K562 (cell line): Measurements from ENCODE around the gene CTSL. TPM values are rescaled to one million over a fixed set of nuclear protein-coding genes. Genes with fewer than 3 reads are reported as not detected.
A peak's percentile ranks its signal among the peaks of the same experiment; 100 is the strongest.

ENCODE experiments used
- ATAC-seq: fragments of 200-7000 bp; cut with Tn5 transposase; 3 replicates; pipeline ENCODE4 v1.9.1; 2020; ENCODE audit warnings: moderate library complexity
- BruUV-seq: library from RNA; stranded (reverse); fragments of 400-500 nt; replicated peaks from 2 replicates; lab custom pipeline; 2021; lab: Mats Ljungman, UMichigan
- CTCF ChIA-PET: fragments of 300-600 bp; formaldehyde crosslinking; extraction: SDS; loops from one replicate; lab custom pipeline; 2021; ENCODE audit warnings: low intra/inter-chr PET ratio; lab: Yijun Ruan, JAX
- POLR2A ChIA-PET: fragments of 300-600, 350-650 bp; sonication (Branson Sonifier 250); formaldehyde crosslinking; extraction: SDS; loops from one replicate; lab custom pipeline; 2021; ENCODE audit warnings: antibody characterized with exemption, inconsistent platforms; lab: Yijun Ruan, JAX
- DNase-seq, 4 experiments: peaks; one replicate each; pipeline versions ENCODE4 v3.0.0 to v3.0.0-alpha.2; 2011 to 2018; ENCODE audit warnings: low spot score in 3 of 4, mixed read lengths in 3 of 4; ENCODE audit errors: extremely low read depth in 1 of 4
- FAIRE-seq: peaks from 2 replicates; lab custom pipeline; 2011; peaks lifted over from hg19 to GRCh38; lab: Jason Lieb, UNC
- H2AFZ ChIP-seq: 2 replicates; pipeline ENCODE4 v1.6.0; 2011; ENCODE audit warnings: low read depth, low read length, control low read depth, inconsistent platforms
- H3K27ac ChIP-seq: fragments of 200-600 bp; 3 replicates; pipeline ENCODE4 v1.8.0; 2011; ENCODE audit warnings: low read depth, mild to moderate bottlenecking, control low read depth, inconsistent platforms, low read length, moderate library complexity, mixed read lengths; ENCODE audit errors: extremely low read depth
- H3K27me3 ChIP-seq, 2 experiments: fragments of 300-600 bp in 1 of 2; 2 replicates in 1 of 2; 3 replicates in 1 of 2; pipeline versions ENCODE4 v1.6.0 to v1.8.0; 2011; ENCODE audit warnings: inconsistent platforms in 2 of 2, low read length in 2 of 2, mild to moderate bottlenecking in 1 of 2, mixed read lengths in 1 of 2, moderate library complexity in 1 of 2; ENCODE audit not compliant: control insufficient read depth in 2 of 2, insufficient read depth in 2 of 2
- H3K36me3 ChIP-seq: fragments of 300-600 bp; 3 replicates; pipeline ENCODE4 v1.8.0; 2011; ENCODE audit warnings: mild to moderate bottlenecking, low read length, inconsistent platforms; ENCODE audit not compliant: control insufficient read depth, insufficient read depth
- H3K4me1 ChIP-seq, 2 experiments: fragments of 200-600 bp in 1 of 2; replicated peaks in 1 of 2; 2 replicates in 1 of 2; 3 replicates in 1 of 2; pipeline versions ENCODE4 v1.5.1 to v1.8.0; 2011; ENCODE audit warnings: inconsistent platforms in 2 of 2, low read length in 2 of 2, mild to moderate bottlenecking in 1 of 2, mixed read lengths in 1 of 2, moderate library complexity in 1 of 2; ENCODE audit not compliant: control insufficient read depth in 2 of 2, insufficient read depth in 2 of 2
- H3K4me2 ChIP-seq: 2 replicates; pipeline ENCODE4 v1.6.1; 2011; ENCODE audit warnings: low read length, control low read depth, inconsistent platforms, mixed read lengths; ENCODE audit not compliant: insufficient read depth
- H3K4me3 ChIP-seq: fragments of 200-600 bp; sonication (generic), shearing (Covaris generic); 2 replicates; pipeline ENCODE4 v1.5.1; 2016; ENCODE audit warnings: control low read depth, inconsistent platforms
- H3K79me2 ChIP-seq: fragments of 200-600 bp; 3 replicates; pipeline ENCODE4 v1.8.0; 2011; ENCODE audit warnings: low read length, inconsistent platforms; ENCODE audit not compliant: control insufficient read depth, insufficient read depth
- H3K9ac ChIP-seq, 2 experiments: 2 replicates each; pipeline versions ENCODE4 v1.6.0 to v1.6.1; 2011; ENCODE audit warnings: low read depth in 2 of 2, low read length in 2 of 2, control low read depth in 1 of 2, inconsistent platforms in 1 of 2, mild to moderate bottlenecking in 1 of 2, mixed read lengths in 1 of 2; ENCODE audit not compliant: insufficient read depth in 1 of 2
- H3K9me1 ChIP-seq: one replicate; pipeline ENCODE4 v1.6.0; 2011; ENCODE audit warnings: inconsistent platforms, mild to moderate bottlenecking, low read length, moderate library complexity; ENCODE audit not compliant: control insufficient read depth, insufficient read depth
- H3K9me3 ChIP-seq: replicated peaks from 2 replicates; pipeline ENCODE4 v1.5.1; 2011; ENCODE audit warnings: low read depth, low read length, inconsistent platforms; ENCODE audit not compliant: control insufficient read depth, insufficient read depth
- H4K20me1 ChIP-seq: replicated peaks from 2 replicates; pipeline ENCODE4 v1.6.1; 2011; ENCODE audit warnings: low read length, inconsistent platforms, mixed read lengths; ENCODE audit not compliant: control insufficient read depth, insufficient read depth
- C11orf30 ChIP-seq: fragments of 450-650 bp; IDR thresholded peaks from 2 replicates; pipeline ENCODE4 v1.6.1; 2016; ENCODE audit warnings: low read depth, mild to moderate bottlenecking
- CBFA2T2 ChIP-seq: fragments of 450-650 bp; conservative IDR thresholded peaks from 2 replicates; pipeline ENCODE4 v1.6.1; 2017; ENCODE audit warnings: mild to moderate bottlenecking
- CBFA2T3 ChIP-seq: fragments of 450-650 bp; IDR thresholded peaks from 2 replicates; pipeline ENCODE4 v1.6.1; 2017
- DACH1 ChIP-seq: fragments of 450-650 bp; IDR thresholded peaks from 2 replicates; pipeline ENCODE4 v1.6.1; 2018; ENCODE audit not compliant: partially characterized antibody
- EGR1 ChIP-seq: fragments of 450-650 bp; conservative IDR thresholded peaks from 2 replicates; pipeline ENCODE4 v1.6.1; 2017; ENCODE audit warnings: mild to moderate bottlenecking
- GTF2E2 ChIP-seq: fragments of 200-800 bp; sonication (Bioruptor generic); IDR thresholded peaks from 2 replicates; pipeline ENCODE4 v1.6.1; 2016; ENCODE audit warnings: missing genetic modification characterization, missing compliant biosample characterization
- HDAC1 ChIP-seq, 2 experiments: fragments of 450-650 bp; IDR thresholded peaks; 2 replicates each; pipeline ENCODE4 v1.6.1; 2016 to 2017; ENCODE audit warnings: inconsistent platforms in 1 of 2, mild to moderate bottlenecking in 1 of 2, moderate library complexity in 1 of 2
- HDAC2 ChIP-seq: fragments of 450-650 bp; IDR thresholded peaks from 2 replicates; pipeline ENCODE4 v1.6.1; 2016; ENCODE audit warnings: mild to moderate bottlenecking
- HDAC8 ChIP-seq: fragments of 450-650 bp; IDR thresholded peaks from 2 replicates; pipeline ENCODE4 v1.6.1; 2016; ENCODE audit warnings: mild to moderate bottlenecking, missing genetic modification characterization, moderate library complexity, missing compliant biosample characterization
- HEY1 ChIP-seq: fragments of 250-450 bp; sonication (Bioruptor Pico); IDR thresholded peaks from 2 replicates; pipeline ENCODE4 v1.5.0; 2020; ENCODE audit warnings: mild to moderate bottlenecking, moderate library complexity, borderline replicate concordance
- KDM1A ChIP-seq, 2 experiments: fragments of 450-650 bp; IDR thresholded peaks; 2 replicates each; pipeline ENCODE4 v1.6.1; 2016; ENCODE audit warnings: mild to moderate bottlenecking in 2 of 2
- STAT6 ChIP-seq: sonication (generic); formaldehyde crosslinking; IDR thresholded peaks from 2 replicates; pipeline ENCODE4 v1.8.1; 2023; ENCODE audit warnings: mild to moderate bottlenecking, missing genetic modification reagents
- TEAD4 ChIP-seq, 2 experiments: sonication (generic) in 1 of 2; formaldehyde crosslinking in 1 of 2; IDR thresholded peaks; 2 replicates each; pipeline versions ENCODE4 v1.6.1 to v1.8.0; 2012 to 2022; ENCODE audit warnings: borderline replicate concordance in 1 of 2, inconsistent platforms in 1 of 2, low read length in 1 of 2, mild to moderate bottlenecking in 1 of 2, missing genetic modification reagents in 1 of 2
- YY1 ChIP-seq, 3 experiments: IDR thresholded peaks; 2 replicates each; pipeline ENCODE4 v1.6.1; 2011; ENCODE audit warnings: low read length in 2 of 3, mild to moderate bottlenecking in 2 of 3, moderate library complexity in 2 of 3, borderline replicate concordance in 1 of 3, control low read depth in 1 of 3, low read depth in 1 of 3; ENCODE audit not compliant: insufficient read depth in 3 of 3, insufficient replicate concordance in 2 of 3, control insufficient read depth in 1 of 3, insufficient read length in 1 of 3; ENCODE audit errors: extremely low read depth in 1 of 3
- ZFPM2 ChIP-seq: fragments of 250-450 bp; sonication (Bioruptor Pico); IDR thresholded peaks from 2 replicates; pipeline ENCODE4 v1.5.1; 2022; ENCODE audit warnings: mild to moderate bottlenecking
- ZNF12 ChIP-seq: sonication (generic); formaldehyde crosslinking; IDR thresholded peaks from 2 replicates; pipeline ENCODE4 v1.4.0; 2020; ENCODE audit warnings: mild to moderate bottlenecking, missing genetic modification reagents
- WGBS: fragments of 100-300 bp; shearing (Covaris generic); methylation state at CpG from one replicate; pipeline ENCODE4 v1.1.6; 2016; ENCODE audit warnings: low coverage, mixed read lengths; ENCODE audit not compliant: insufficient coverage; ENCODE audit errors: missing lambda C conversion rate; 5-methylcytosine and 5-hydroxymethylcytosine counted together
- in situ Hi-C: fragments of 300-500 bp; cut with MboI; formaldehyde crosslinking; loops from 4 replicates; pipeline ENCODE4 v1.15.0; 2018; ENCODE audit warnings: inconsistent platforms, mixed read lengths
- intact Hi-C: fragments of 100-400 bp; cut with micrococcal nuclease; formaldehyde crosslinking; loops from 2 replicates; pipeline ENCODE4 v1.14.2; 2022
- polyA plus RNA-seq, 8 experiments: library from polyadenylated mRNA; depleted of rRNA in 4 of 8; stranded (reverse) in 5 of 8; unstranded in 3 of 8; fragments of >200 nt; fragmentation: Nextera tagmentation in 2 of 8; fragmentation: Illumina TruSeq in 1 of 8; extraction: Ambion mirVana in 2 of 8; extraction: Trizol in 1 of 8; gene quantifications; 2 replicates each; pipeline versions ENCODE4 v1.2.1 to v1.2.3, GENCODE V29; 2011 to 2014; ENCODE audit warnings: inconsistent platforms in 1 of 8, missing spikeins in 1 of 8
- total RNA-seq, 7 experiments: library from RNA; depleted of rRNA in 6 of 7; stranded (reverse); fragments of >200 nt in 6 of 7; fragmentation: Illumina TruSeq in 2 of 7; extraction: Trizol in 2 of 7; gene quantifications; 2 replicates each; pipeline versions ENCODE4 v1.2.1 to v1.2.3, GENCODE V29; 2011 to 2021; ENCODE audit warnings: low replicate concordance in 1 of 7
- TF ChIP-seq, protein P1 (sequence below), 2 experiments: fragments of 450-650 bp; conservative IDR thresholded peaks; 2 replicates each; pipeline ENCODE4 v1.6.1; 2017; ENCODE audit warnings: mild to moderate bottlenecking in 2 of 2, moderate library complexity in 2 of 2

CTSL gene
- total and polyA plus RNA-seq, 9 of the 15 experiments (the other 6 are each of a cell fraction or from before 2014, with no cell fraction given), result 55.9 to 165 (median 93.7) TPM

GRCh38 chr9:87725356-87725899, 491 bp upstream of the CTSL start:
- Histone ChIP-seq H3K4me2 (peak overlapping the region; percentile 81), H3K79me2 (peaks cover 28% of the 10 kb centered on the region), H3K4me3 (peak overlapping the region; percentile 55), H3K27me3 (no peaks in the 10 kb centered on the region), H3K9me3 (no peaks in the 10 kb centered on the region), H3K9ac (peak overlapping the region; percentile 78 to 93), H4K20me1 (no peaks in the 10 kb centered on the region), H2AFZ (peak overlapping the region; percentile 90), H3K36me3 (peaks cover 29% of the 10 kb centered on the region), H3K9me1 (no peaks in the 10 kb centered on the region), H3K4me1 (peaks cover 15 to 20% of the 10 kb centered on the region in 2 experiments; a peak in 4 of 5 replicates), H3K27ac (peak overlapping the region; percentile 82)
- in situ Hi-C loops (no loop called here), intact Hi-C loops (no loop called here)
- peak; percentile 48; the same call in 1 of the 2 replicates for TF ChIP-seq GTF2E2 (tag)
- TF ChIP-seq KDM1A (IDR thresholded peaks at IDR 0.05), result 0 out of 4 replicates have a peak, but pooled peaks of 1 of the 2 experiments have one; percentile 17
- TF ChIP-seq CBFA2T2, result peak; percentile 40; the same call in 1 of the 2 replicates
- TF ChIP-seq, protein P1, sequence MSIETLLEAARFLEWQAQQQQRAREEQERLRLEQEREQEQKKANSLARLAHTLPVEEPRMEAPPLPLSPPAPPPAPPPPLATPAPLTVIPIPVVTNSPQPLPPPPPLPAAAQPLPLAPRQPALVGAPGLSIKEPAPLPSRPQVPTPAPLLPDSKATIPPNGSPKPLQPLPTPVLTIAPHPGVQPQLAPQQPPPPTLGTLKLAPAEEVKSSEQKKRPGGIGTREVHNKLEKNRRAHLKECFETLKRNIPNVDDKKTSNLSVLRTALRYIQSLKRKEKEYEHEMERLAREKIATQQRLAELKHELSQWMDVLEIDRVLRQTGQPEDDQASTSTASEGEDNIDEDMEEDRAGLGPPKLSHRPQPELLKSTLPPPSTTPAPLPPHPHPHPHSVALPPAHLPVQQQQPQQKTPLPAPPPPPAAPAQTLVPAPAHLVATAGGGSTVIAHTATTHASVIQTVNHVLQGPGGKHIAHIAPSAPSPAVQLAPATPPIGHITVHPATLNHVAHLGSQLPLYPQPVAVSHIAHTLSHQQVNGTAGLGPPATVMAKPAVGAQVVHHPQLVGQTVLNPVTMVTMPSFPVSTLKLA (conservative IDR thresholded peaks at IDR 0.05), result peak in 1 of 2 experiments; percentile 1; a peak in 1 of 4 replicates
- 0 out of 2 replicates have a peak, but pooled peaks have one; percentile 43 for TF ChIP-seq STAT6
- TF ChIP-seq HDAC8, result no peak
- TF ChIP-seq C11orf30, result no peak
- no peak for TF ChIP-seq HEY1
- peak in 1 of 2 experiments; percentile 21; a peak in 2 of 4 replicates for TF ChIP-seq HDAC1 (IDR thresholded peaks at IDR 0.05)
- no peak for TF ChIP-seq ZNF12
- TF ChIP-seq CBFA2T3, result peak; percentile 59
- TF ChIP-seq TEAD4 (IDR thresholded peaks at IDR 0.05; ENCODE audit: low read length), result peak; percentile 33; the same call in 1 of the 2 replicates
- no peak for TF ChIP-seq TEAD4 (CRISPR knock-in tag; IDR thresholded peaks at IDR 0.05; ENCODE audit: borderline replicate concordance)
- 0 out of 2 replicates have a peak, but pooled peaks have one; percentile 26 for TF ChIP-seq HDAC2
- peak; percentile 32 for TF ChIP-seq EGR1
- TF ChIP-seq ZFPM2 (CRISPR knock-in tag), result no peak
- no peak for TF ChIP-seq YY1 (IDR thresholded peaks at IDR 0.05; ENCODE audit: borderline replicate concordance in 1 of 3, control insufficient read depth in 1 of 3, extremely low read depth in 1 of 3, insufficient read depth in 3 of 3, insufficient read length in 1 of 3, insufficient replicate concordance in 2 of 3, low read depth in 1 of 3, low read length in 2 of 3)
- TF ChIP-seq DACH1, result no peak
- CTCF ChIA-PET, result interaction anchor here (1.5 kb wide), 1 partner anchor 88 kb away, joined by 4 read pairs; no protein-coding TSS in a partner anchor
- POLR2A ChIA-PET, result interaction anchor here (0.8 to 2.8 kb wide), 8 partner anchors 8 to 87 kb away, joined by 3 to 22 read pairs (median 4); no protein-coding TSS in a partner anchor
- 4% methylated on average over 16 of the region's 25 CpGs for WGBS
- DNase-seq (peak; percentile 41 to 63 (median 60)), ATAC-seq (peak; percentile 20), FAIRE-seq (peak; percentile 48)
- TSS peak; percentile 48 for BruUV-seq
